HUES64 (cell line): ENCODE measurements around the gene KAZN.

Experiments
- H3K27ac ChIP-seq: 2 replicates; pipeline ENCODE4 v1.7.0; 2013; ENCODE audit warnings: low read depth, low read length, inconsistent platforms
- H3K27me3 ChIP-seq: 2 replicates; pipeline ENCODE4 v1.6.1; 2013; ENCODE audit warnings: mild to moderate bottlenecking, low read length; ENCODE audit not compliant: insufficient read depth
- H3K36me3 ChIP-seq: 2 replicates; pipeline ENCODE4 v1.6.1; 2013; ENCODE audit warnings: mild to moderate bottlenecking, low read length; ENCODE audit not compliant: insufficient read depth
- H3K4me1 ChIP-seq: 2 replicates; pipeline ENCODE4 v1.6.1; 2013; ENCODE audit warnings: mild to moderate bottlenecking, low read length, moderate library complexity; ENCODE audit not compliant: insufficient read depth
- H3K4me3 ChIP-seq: 2 replicates; pipeline ENCODE4 v1.5.1; 2013; ENCODE audit warnings: mild to moderate bottlenecking, low read length, moderate library complexity
- H3K9ac ChIP-seq: 2 replicates; pipeline ENCODE4 v1.6.1; 2013; ENCODE audit warnings: mild to moderate bottlenecking, low read depth, low read length
- H3K9me3 ChIP-seq: 2 replicates; pipeline ENCODE4 v1.6.1; 2013; ENCODE audit warnings: low read depth, low read length; ENCODE audit not compliant: insufficient read depth
- WGBS: fragments of 150-250, 120-280 bp; methylation state at CpG from one replicate; pipeline ENCODE4 v1.1.7; 2013; ENCODE audit warnings: missing lambda C conversion rate; 5-methylcytosine and 5-hydroxymethylcytosine counted together

Gene KAZN

GRCh38 chr1:14877224-14877623 is 278.7 kb downstream of the KAZN start:
- peaks cover 13% of the 10 kb centered on the region for H3K4me1 ChIP-seq
- H3K27me3 ChIP-seq, result no peaks in the 10 kb centered on the region
- WGBS, result 98% methylated on average over 3 of the region's 3 CpGs
- no peaks in the 10 kb centered on the region for H3K36me3 ChIP-seq
- no peak overlapping the region for H3K4me3 ChIP-seq
- no peak overlapping the region for H3K27ac ChIP-seq
- no peak overlapping the region for H3K9ac ChIP-seq
- no peaks in the 10 kb centered on the region for H3K9me3 ChIP-seq

- Histone ChIP-seq H3K27ac (no peak overlapping the region), H3K4me1 (peaks cover 13% of the 10 kb centered on the region), H3K9ac (no peak overlapping the region), H3K9me3 (no peaks in the 10 kb centered on the region), H3K36me3 (no peaks in the 10 kb centered on the region), H3K27me3 (no peaks in the 10 kb centered on the region), H3K4me3 (no peak overlapping the region)
These were observed 279.6 kb downstream of the KAZN start for GRCh38 chr1:14878124-14878523.

- Histone ChIP-seq H3K27me3 (no peaks in the 10 kb centered on the region), H3K4me1 (peaks cover 13% of the 10 kb centered on the region), H3K9me3 (no peaks in the 10 kb centered on the region), H3K36me3 (no peaks in the 10 kb centered on the region), H3K27ac (no peak overlapping the region), H3K9ac (no peak overlapping the region), H3K4me3 (no peak overlapping the region)
- WGBS, result 90% methylated on average over 5 of the region's 6 CpGs
These were observed 280.5 kb downstream of the KAZN start for GRCh38 chr1:14878951-14879350.

DNA sequence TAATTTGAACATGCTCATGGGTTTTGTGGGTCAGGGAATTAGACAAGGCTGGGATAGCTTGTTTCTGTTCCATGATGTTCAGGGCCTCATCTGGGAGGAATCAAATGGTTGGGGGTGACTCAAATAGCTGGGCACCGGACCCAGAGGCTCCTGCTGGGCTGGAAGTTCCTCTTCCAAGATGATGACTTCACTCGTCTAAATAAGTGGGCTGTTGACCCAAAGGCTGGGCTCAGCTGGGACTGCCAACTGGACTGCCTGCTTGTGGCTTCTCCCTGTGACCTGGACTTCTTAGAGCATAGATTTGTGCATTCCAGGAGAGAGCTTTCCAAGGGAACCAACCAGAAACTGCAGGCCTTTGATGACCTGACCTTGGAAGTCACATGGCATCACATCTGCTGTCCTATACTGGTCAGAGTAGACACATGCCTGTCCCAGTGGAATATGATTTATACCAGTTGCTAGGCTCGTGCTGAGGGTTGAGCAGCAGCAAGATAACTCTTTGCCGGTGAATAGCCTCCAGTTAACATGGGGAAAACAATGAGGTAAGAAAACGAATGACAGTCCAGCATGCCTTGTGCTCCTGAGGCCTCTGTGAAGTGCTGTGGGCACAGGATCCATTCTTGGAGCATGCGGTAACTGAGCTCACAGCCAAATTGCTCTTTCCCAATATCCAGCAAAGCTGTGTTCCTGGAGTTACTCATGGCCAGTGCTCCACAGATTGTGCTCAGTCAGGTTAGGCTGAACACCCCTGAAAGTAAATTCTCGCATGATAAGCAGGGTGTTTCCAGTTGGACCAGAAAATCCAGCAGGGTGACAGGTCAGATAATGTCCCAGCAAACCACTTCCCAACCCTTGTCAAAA is 282.2 kb downstream of the KAZN start:
- Histone ChIP-seq H3K9me3 (no peaks in the 10 kb centered on the region), H3K9ac (no peak overlapping the region), H3K4me1 (peaks cover 9% of the 10 kb centered on the region), H3K27ac (no peak overlapping the region), H3K4me3 (no peak overlapping the region), H3K27me3 (no peaks in the 10 kb centered on the region), H3K36me3 (no peaks in the 10 kb centered on the region)
- 93% methylated on average over 7 of the region's 7 CpGs for WGBS

GRCh38 chr1:14881775-14882672 is 283.5 kb downstream of the KAZN start:
- WGBS, result 90% methylated on average over 9 of the region's 9 CpGs
- Histone ChIP-seq H3K4me1 (no peaks in the 10 kb centered on the region), H3K27me3 (no peaks in the 10 kb centered on the region), H3K9ac (no peak overlapping the region), H3K4me3 (no peak overlapping the region), H3K9me3 (no peaks in the 10 kb centered on the region), H3K36me3 (no peaks in the 10 kb centered on the region), H3K27ac (no peak overlapping the region)

DNA sequence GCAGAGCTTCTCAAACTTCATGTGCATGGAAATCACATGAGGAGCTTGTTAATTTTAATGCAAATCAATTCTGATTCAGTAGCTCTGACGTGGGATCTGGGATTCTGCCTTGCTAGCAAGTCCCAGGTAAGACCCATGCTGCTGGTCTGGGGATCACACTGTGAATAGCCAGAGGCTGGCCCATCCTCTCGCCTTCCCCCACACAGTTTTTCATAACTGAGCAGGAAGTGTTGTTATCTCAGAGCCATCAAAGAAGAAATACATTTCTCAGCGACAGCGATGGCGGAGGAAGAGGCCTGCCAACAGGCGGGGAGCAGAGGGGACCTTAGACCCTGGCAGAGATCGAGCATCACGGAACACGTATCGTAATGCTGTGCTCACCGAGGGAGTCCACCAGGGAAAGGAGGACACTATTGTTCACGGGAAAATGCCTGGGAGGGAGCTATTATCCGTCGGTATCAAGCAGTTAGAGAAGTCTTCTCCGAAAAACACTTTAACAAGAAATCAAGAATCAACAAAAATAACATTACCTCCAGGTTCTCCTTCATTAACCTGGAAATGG is 286.2 kb downstream of the KAZN start:
- no peaks in the 10 kb centered on the region for H3K27me3 ChIP-seq

DNA sequence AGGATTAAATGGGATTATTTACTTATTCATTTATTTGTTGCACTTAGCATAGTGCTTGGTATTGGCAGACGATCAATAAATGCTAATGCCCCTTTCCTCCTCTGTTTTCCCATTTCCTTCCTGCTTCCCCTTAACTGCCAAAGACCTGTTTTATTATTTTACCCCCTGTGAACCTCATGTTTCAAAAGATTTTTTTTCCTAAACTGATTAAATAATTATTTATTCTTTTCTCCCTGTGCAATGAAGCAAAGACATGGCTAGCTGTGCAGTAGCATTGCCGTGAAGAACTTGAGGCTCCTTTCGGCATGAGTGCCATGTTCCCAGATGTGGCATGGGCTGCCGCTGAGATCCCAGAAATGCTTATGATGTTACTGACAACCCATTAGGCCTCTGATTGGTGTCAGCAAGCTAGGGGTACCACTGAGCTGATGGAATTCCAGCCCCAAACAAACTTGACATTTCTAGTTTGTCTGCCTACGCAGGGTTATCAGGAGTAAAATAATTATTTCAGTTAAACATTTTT is 288.6 kb downstream of the KAZN start:
- Histone ChIP-seq H3K36me3 (no peaks in the 10 kb centered on the region), H3K27me3 (no peaks in the 10 kb centered on the region), H3K9me3 (no peaks in the 10 kb centered on the region), H3K27ac (no peak overlapping the region), H3K4me1 (no peaks in the 10 kb centered on the region), H3K9ac (no peak overlapping the region), H3K4me3 (no peak overlapping the region)
- WGBS, result 97% methylated on average over 5 of the region's 5 CpGs

More for the DNA sequence above, 286.2 kb downstream of the KAZN start:
- no peaks in the 10 kb centered on the region for H3K36me3 ChIP-seq
- no peak overlapping the region for H3K9ac ChIP-seq
- no peaks in the 10 kb centered on the region for H3K4me1 ChIP-seq
- WGBS, result 89% methylated on average over 15 of the region's 15 CpGs
- H3K27ac ChIP-seq, result no peak overlapping the region
- no peaks in the 10 kb centered on the region for H3K9me3 ChIP-seq
- H3K4me3 ChIP-seq, result no peak overlapping the region

DNA sequence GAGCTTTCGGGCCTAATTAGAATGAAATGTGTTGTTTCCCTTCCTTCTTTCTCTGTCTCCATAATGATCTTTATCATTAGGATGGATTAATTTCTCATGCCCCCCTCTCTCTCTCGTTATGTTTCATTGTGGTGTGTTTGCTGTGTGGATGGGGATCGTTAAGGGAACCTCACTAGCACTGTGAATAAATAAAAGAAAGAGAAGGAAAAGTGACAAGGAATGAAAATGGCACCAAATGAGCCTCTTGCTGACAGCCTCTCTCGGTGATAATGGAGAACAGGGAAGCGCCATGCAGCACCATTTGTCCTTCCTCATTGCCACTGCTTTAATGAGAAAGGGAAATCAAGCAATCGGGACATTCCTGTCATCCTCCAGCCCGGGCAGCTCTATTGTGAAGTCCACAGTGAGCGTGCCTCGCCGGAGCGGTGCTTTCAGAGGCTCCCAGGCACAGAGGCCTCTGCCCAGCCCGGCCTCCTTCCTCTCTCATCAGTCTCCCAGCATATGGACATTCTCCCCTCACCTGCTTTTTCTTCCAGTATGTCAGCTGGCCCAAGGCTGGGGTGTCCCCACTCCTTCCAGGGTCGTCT is 289.4 kb downstream of the KAZN start:
- Histone ChIP-seq H3K4me1 (no peaks in the 10 kb centered on the region), H3K27ac (no peak overlapping the region), H3K4me3 (no peak overlapping the region), H3K9me3 (no peaks in the 10 kb centered on the region), H3K27me3 (no peaks in the 10 kb centered on the region), H3K9ac (no peak overlapping the region), H3K36me3 (no peaks in the 10 kb centered on the region)
- WGBS, result 84% methylated on average over 12 of the region's 13 CpGs

DNA sequence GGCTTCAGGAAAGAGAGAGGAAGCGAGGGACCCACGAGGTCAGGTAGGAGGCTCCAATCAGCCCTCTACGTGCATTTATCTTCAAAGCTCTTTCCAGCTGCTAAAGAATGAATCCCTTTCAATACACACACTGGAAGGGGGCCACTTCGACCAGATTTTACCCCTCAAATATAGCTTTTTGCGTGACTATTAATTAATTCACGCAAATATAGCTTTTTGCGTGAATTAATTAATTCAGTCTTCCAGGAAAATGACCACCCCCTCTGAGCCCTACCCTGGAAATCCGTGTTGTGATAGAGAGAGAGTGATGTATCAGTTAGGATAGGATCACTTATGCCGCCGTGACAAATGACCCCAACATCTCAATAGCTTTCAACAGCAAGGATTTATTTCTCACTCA is 289.9 kb downstream of the KAZN start:
- H3K4me3 ChIP-seq, result no peak overlapping the region
- WGBS, result 88% methylated on average over 9 of the region's 10 CpGs
- H3K27ac ChIP-seq, result no peak overlapping the region
- H3K27me3 ChIP-seq, result no peaks in the 10 kb centered on the region
- no peak overlapping the region for H3K9ac ChIP-seq
- H3K9me3 ChIP-seq, result no peaks in the 10 kb centered on the region
- no peaks in the 10 kb centered on the region for H3K36me3 ChIP-seq
- no peaks in the 10 kb centered on the region for H3K4me1 ChIP-seq

DNA sequence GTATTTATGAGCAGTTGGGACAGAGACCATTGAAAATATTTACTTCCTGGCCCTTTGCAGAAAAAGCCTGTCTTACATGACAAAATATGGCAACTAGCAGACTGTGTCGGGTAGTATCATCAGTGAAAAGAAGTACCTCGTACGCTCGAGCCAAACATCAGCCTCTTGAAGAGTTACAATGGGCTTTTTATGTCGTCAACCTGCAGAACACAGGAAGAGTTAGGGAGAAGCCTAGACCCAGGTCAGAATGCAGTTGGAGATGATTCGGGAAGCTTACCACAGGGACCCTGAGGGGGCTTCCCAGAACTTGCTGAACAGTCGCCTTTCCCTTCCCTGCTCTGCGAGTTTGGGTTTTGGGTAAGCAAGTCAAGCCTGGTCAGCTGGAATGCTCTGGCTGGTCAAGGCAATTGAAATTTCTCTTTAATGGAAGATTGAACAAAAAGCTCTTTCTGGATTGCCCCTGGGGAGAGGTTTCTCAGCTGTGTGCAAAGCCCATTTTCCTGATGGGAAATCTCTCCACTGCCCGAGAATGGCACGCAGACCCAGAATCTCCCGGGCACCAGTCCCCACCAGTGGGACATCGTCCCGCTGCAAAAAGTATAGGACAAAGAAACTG is 291.4 kb downstream of the KAZN start:
- Histone ChIP-seq H3K27me3 (no peaks in the 10 kb centered on the region), H3K9me3 (no peaks in the 10 kb centered on the region), H3K4me3 (no peak overlapping the region), H3K4me1 (peaks cover 3% of the 10 kb centered on the region; the same call in 1 of the 2 replicates), H3K36me3 (no peaks in the 10 kb centered on the region), H3K27ac (no peak overlapping the region), H3K9ac (no peak overlapping the region)
- 93% methylated on average over 13 of the region's 13 CpGs for WGBS
